ENCODE measurements around the gene CDH13. TPM values are rescaled to one million over a fixed set of nuclear protein-coding genes. Genes with fewer than 3 reads are reported as not detected.

Gene CDH13
- total RNA-seq, 2 donors from 2014 or later: 228 to 280 TPM

- no peak for TF ChIP-seq CTCF (IDR thresholded peaks at IDR 0.05)
- no peak overlapping the region for H3K27ac ChIP-seq
These were observed 723.7 kb downstream of the CDH13 start for GRCh38 chr16:83350481-83350880.

GRCh38 chr16:83351846-83352245 lies 725.1 kb downstream of the CDH13 start:
- no peak for TF ChIP-seq CTCF (IDR thresholded peaks at IDR 0.05)
- no peak overlapping the region for H3K4me3 ChIP-seq
- H3K4me1 ChIP-seq (ENCODE audit: control insufficient read depth in 1 of 2, low read depth in 2 of 2): peaks cover 0 to 9% of the 10 kb centered on the region in 2 donors
- DNase-seq (ENCODE audit: low spot score): no peak
- no peaks in the 10 kb centered on the region for H3K9me3 ChIP-seq
- ATAC-seq (ENCODE audit: insufficient number of reproducible peaks, low FRiP score, low read depth): no peak
- no peak overlapping the region for H3K27ac ChIP-seq
- no peaks in the 10 kb centered on the region for H3K27me3 ChIP-seq (replicated peaks; ENCODE audit: insufficient read depth)
- H3K36me3 ChIP-seq: no peaks in the 10 kb centered on the region

More at GRCh38 chr16:83350481-83350880, 723.7 kb downstream of the CDH13 start:
- ATAC-seq (ENCODE audit: insufficient number of reproducible peaks, low FRiP score, low read depth): no peak
- Histone ChIP-seq H3K4me1 (ENCODE audit: control insufficient read depth in 1 of 2, low read depth in 2 of 2) (peaks cover 0 to 9% of the 10 kb centered on the region in 2 donors), H3K27me3 (replicated peaks; ENCODE audit: insufficient read depth) (no peaks in the 10 kb centered on the region), H3K4me3 (no peak overlapping the region), H3K36me3 (no peaks in the 10 kb centered on the region), H3K9me3 (no peaks in the 10 kb centered on the region)
- DNase-seq (ENCODE audit: low spot score): no peak

- no peaks in the 10 kb centered on the region for H3K36me3 ChIP-seq
- no peak for ATAC-seq (ENCODE audit: insufficient number of reproducible peaks, low FRiP score, low read depth)
- no peaks in the 10 kb centered on the region for H3K27me3 ChIP-seq (replicated peaks; ENCODE audit: insufficient read depth)
- TF ChIP-seq CTCF (IDR thresholded peaks at IDR 0.05): no peak
- no peak overlapping the region for H3K27ac ChIP-seq
- H3K4me1 ChIP-seq (ENCODE audit: control insufficient read depth in 1 of 2, low read depth in 2 of 2): peaks cover 0 to 11% of the 10 kb centered on the region in 2 donors
- H3K9me3 ChIP-seq: no peaks in the 10 kb centered on the region
- no peak for DNase-seq (ENCODE audit: low spot score)
- no peak overlapping the region for H3K4me3 ChIP-seq
These were observed 726.5 kb downstream of the CDH13 start for GRCh38 chr16:83353241-83353640.

- TF ChIP-seq CTCF (IDR thresholded peaks at IDR 0.05): no peak
- Histone ChIP-seq H3K4me3 (no peak overlapping the region), H3K4me1 (ENCODE audit: control insufficient read depth in 1 of 2, low read depth in 2 of 2) (peaks cover 0 to 19% of the 10 kb centered on the region in 2 donors), H3K36me3 (no peaks in the 10 kb centered on the region), H3K27ac (no peak overlapping the region), H3K27me3 (replicated peaks; ENCODE audit: insufficient read depth) (no peaks in the 10 kb centered on the region), H3K9me3 (no peaks in the 10 kb centered on the region)
- DNase-seq (ENCODE audit: low spot score) (no peak), ATAC-seq (ENCODE audit: insufficient number of reproducible peaks, low FRiP score, low read depth) (no peak)
These were observed 727.2 kb downstream of the CDH13 start for GRCh38 chr16:83354015-83354414.

- H3K9me3 ChIP-seq: no peaks in the 10 kb centered on the region
- H3K27ac ChIP-seq: no peak overlapping the region
- ATAC-seq (ENCODE audit: insufficient number of reproducible peaks, low FRiP score, low read depth): no peak
- H3K4me3 ChIP-seq: no peak overlapping the region
- H3K36me3 ChIP-seq: no peaks in the 10 kb centered on the region
- H3K4me1 ChIP-seq (ENCODE audit: control insufficient read depth in 1 of 2, low read depth in 2 of 2): peaks cover 0 to 10% of the 10 kb centered on the region in 2 donors
- DNase-seq (ENCODE audit: low spot score): no peak
- no peaks in the 10 kb centered on the region for H3K27me3 ChIP-seq (replicated peaks; ENCODE audit: insufficient read depth)
- TF ChIP-seq CTCF (IDR thresholded peaks at IDR 0.05): no peak
These were observed 728.9 kb downstream of the CDH13 start for GRCh38 chr16:83355570-83356218.
